Subcutaneous adipose tissue (tissue), 4 donors: ENCODE data around the gene FBXO38. TPM values are rescaled to one million over a fixed set of nuclear protein-coding genes. Genes with fewer than 3 reads are reported as not detected.

ENCODE experiments used
- CTCF ChIP-seq: fragments of 450-650 bp; IDR thresholded peaks from one replicate; pipeline ENCODE4 v1.5.1; 2016; ENCODE audit warnings: low read depth, mild to moderate bottlenecking, control low read depth, antibody characterized with exemption, moderate library complexity
- total RNA-seq, 4 donors: library from RNA; depleted of rRNA; stranded (reverse); fragments of >200 nt; gene quantifications; one replicate each; pipeline ENCODE4 v1.1.0, GENCODE V29; 2016

FBXO38 gene
- total RNA-seq, 4 donors from 2014 or later: 56.3 to 94.7 (median 71.7) TPM

DNA sequence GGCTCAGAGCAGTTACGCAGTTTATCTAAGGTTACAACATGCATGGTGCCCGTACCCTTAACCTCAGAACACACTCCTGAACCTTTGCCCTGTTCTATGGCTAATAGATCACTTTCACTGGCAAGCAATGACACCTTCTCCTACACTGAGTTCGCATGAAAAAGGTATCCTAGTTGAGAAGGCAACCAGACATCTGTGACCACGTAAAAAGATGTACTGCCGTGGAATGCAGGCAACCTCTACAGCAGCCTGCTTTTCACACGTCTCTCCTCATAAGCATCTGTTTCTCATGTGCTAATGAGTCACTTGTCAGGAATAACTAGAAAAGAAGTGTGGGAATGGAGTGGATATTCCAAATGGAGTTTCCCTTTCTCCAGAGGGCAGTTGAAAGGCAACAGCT is 71.4 kb downstream of the FBXO38 start:
- TF ChIP-seq CTCF: no peak

DNA sequence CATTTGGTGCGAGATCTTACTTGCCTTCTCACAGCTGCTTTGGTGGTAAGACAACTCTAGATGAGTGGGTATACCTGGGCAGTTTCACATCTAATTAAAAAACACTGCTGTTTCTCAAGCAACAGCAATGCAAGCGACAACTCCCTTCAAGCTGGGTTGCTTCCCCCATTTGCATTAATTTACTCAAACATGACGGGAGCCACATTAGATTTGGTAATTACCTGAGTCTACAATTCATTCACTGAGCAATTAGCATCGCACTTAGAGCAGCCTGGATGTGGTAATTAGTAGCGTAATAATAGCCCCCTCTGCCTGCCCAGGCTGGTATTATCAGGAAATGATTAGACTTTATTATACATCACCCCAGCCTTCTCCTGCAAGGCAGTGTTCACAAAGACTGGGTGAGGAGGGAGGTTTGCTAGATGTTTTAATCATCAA is 73.4 kb downstream of the FBXO38 start:
- no peak for TF ChIP-seq CTCF

DNA sequence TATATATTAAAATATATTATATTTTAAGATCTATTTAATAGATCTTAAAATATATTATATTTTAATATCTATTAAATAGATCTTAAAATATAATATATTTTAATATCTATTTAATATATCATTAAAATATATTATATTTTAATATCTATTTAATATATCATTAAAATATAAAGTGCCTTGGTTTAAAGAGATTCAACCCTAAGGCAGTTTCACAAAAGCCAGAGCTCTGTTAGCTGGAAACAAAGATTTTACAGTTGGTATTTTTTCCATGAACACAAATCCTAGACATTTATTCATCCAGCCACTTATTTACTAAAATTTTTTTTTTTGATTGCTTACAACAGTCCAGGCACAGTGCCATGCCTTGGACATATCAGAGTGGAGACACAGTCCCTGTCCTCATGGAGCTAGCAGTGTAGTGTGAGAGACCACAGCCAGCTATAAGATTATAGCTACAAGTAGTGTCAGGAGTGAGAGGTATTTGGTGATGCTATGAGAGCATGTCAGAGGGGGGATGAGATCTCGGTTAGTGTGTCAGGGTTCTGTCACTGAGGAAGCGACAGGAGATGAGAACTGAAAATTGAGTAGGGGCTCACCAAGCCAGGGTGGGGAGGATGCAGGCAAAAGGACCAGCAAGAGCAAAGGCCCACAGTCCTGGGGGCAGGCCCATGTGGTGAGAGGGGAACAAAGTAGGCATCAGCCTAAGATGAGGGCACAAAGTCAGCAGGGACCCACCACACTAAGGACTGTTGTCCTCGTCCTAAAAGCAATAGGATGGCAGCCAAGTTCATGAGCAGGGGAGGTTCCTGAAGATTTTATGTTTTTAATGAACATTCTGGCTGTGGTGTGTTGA is 74.5 kb downstream of the FBXO38 start:
- TF ChIP-seq CTCF: no peak

GRCh38 chr5:148459669-148460068 is 75.9 kb downstream of the FBXO38 start:
- TF ChIP-seq CTCF: no peak

DNA sequence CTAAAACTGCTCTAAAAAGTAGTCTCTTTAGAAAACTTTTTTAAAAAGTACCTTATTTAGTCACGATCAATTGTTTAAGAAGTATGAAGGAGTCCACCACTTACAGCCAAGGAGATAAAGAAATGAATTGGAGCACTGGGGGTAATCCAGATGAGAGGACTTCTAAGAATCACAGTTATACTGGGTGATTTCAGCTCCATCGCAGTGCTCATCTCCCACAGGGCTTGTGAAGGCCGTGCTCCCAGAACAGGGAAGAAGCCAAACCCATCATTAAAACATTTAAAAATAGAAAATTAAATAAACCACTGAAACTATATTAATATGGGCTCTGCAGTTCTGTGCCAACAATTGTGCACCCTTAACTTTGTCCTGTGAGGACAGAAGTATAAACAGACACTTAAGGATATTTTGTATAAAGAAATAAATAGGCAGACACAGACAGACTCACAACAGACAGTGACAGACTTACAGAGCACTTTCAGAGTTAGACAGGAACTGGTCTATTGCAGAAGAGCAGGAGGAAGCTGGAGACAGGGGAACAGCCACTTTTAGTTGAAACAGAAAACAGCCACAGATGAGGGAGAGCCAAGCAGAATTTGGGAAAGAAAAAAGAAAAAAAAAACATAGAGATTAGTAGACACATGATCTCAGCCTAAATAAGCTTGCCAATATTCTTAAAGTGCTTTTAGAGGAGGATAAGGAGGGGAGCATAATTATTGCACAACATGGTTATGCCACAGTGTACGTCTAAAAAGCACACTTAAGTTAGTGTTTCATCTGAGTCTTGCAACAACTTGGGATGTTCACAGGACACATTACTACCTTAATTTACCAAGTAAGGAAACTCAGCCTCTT is 81.8 kb downstream of the FBXO38 start:
- no peak for TF ChIP-seq CTCF

GRCh38 chr5:148466236-148466580 is 82.5 kb downstream of the FBXO38 start:
- no peak for TF ChIP-seq CTCF

DNA sequence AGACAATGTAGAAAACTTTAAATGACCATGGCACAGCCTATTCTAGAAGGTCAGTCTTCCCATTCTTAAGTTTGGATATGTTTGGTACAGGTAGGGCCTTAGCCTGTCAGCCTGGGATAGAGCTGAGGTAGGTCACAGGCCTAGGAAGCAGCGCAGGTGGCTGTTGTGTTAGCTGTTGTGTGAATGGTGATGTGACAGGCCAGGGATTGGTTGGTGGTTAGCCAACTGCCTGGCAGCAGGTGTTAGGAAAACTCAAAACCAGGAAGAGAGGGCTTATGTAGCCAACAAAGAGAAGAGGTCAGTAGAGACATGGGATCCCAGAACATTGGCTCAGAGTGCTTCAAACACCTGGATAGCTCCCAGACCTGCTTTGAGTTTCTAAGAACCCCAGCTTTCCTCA is 84.2 kb downstream of the FBXO38 start:
- no peak for TF ChIP-seq CTCF
